Ascending aorta (tissue), 2 donors: ENCODE data around the gene CCDC178. TPM values are rescaled to one million over a fixed set of nuclear protein-coding genes. Genes with fewer than 3 reads are reported as not detected.
"Not testable (repeated sequence)": the region's sequence is repeated elsewhere in the genome, so short reads cannot be mapped to it uniquely, and the experiment has no call there.

Experiments
- DNase-seq, 2 donors: peaks; one replicate each; pipeline ENCODE4 v3.0.0-alpha.2; 2019; ENCODE audit warnings: low spot score in 2 of 2
- H3K27ac ChIP-seq, 2 donors: fragments of 200-600 bp; sonication (generic); one replicate each; pipeline ENCODE4 v1.5.1; 2016 to 2017; ENCODE audit warnings: mild to moderate bottlenecking in 1 of 2
- H3K27me3 ChIP-seq: fragments of 200-600 bp; sonication (generic); one replicate; pipeline ENCODE4 v1.5.1; 2017
- H3K36me3 ChIP-seq, 2 donors: fragments of 200-600 bp; sonication (generic); one replicate each; pipeline ENCODE4 v1.5.1; 2016
- H3K4me1 ChIP-seq, 2 donors: fragments of 200-600 bp; sonication (generic); one replicate each; pipeline ENCODE4 v1.5.1; 2016 to 2017; ENCODE audit warnings: mild to moderate bottlenecking in 1 of 2
- H3K4me3 ChIP-seq, 2 donors: fragments of 200-600 bp; sonication (generic); one replicate each; pipeline ENCODE4 v1.5.1; 2016 to 2017; ENCODE audit warnings: mild to moderate bottlenecking in 1 of 2
- H3K9me3 ChIP-seq, 2 donors: fragments of 200-600 bp; sonication (generic); one replicate each; pipeline ENCODE4 v1.5.1; 2016
- intact Hi-C: fragments of 100-400 bp; cut with DNase I; formaldehyde crosslinking; loops from one replicate; pipeline ENCODE4 v1.15.1; 2023
- total RNA-seq: library from RNA; depleted of rRNA; stranded (reverse); fragments of >200 nt; gene quantifications from one replicate; pipeline ENCODE4 v1.1.0, GENCODE V29; 2016
- TF ChIP-seq, protein P1 (sequence below), 3 experiments: fragments of 200-600 bp in 2 of 3; fragments of 450-650 bp in 1 of 3; sonication (generic) in 2 of 3; IDR thresholded peaks; one replicate each; pipeline ENCODE4 v1.5.1; 2016 to 2019; ENCODE audit warnings: antibody characterized with exemption in 3 of 3, mild to moderate bottlenecking in 1 of 3, moderate library complexity in 1 of 3

CCDC178 gene
- total RNA-seq, 1 donor from 2014 or later: not detected

DNA sequence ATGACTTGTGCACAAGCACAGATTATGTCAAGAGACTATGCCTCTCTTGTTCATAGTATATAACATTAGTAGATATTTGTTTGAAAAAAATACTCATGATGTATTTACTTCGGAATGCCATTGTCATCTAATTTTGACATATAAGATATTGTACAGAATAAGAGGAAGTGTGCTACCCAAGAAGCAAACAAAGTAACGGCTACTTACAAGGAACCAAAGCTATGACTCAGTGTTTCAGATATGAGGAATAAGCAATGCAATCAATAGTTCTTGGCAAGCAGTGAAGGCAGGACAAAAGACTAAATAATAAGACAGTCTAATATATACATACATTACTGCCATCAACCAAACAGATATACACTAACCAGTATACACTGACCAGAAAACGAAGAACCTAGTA, 256.3 kb downstream of the CCDC178 start:
- intact Hi-C loops: no loop called here
- Histone ChIP-seq H3K4me1 (no peaks in the 10 kb centered on the region), H3K27ac (no peak overlapping the region), H3K27me3 (no peaks in the 10 kb centered on the region), H3K9me3 (no peaks in the 10 kb centered on the region), H3K36me3 (no peaks in the 10 kb centered on the region), H3K4me3 (no peak overlapping the region)
- TF ChIP-seq, protein P1, sequence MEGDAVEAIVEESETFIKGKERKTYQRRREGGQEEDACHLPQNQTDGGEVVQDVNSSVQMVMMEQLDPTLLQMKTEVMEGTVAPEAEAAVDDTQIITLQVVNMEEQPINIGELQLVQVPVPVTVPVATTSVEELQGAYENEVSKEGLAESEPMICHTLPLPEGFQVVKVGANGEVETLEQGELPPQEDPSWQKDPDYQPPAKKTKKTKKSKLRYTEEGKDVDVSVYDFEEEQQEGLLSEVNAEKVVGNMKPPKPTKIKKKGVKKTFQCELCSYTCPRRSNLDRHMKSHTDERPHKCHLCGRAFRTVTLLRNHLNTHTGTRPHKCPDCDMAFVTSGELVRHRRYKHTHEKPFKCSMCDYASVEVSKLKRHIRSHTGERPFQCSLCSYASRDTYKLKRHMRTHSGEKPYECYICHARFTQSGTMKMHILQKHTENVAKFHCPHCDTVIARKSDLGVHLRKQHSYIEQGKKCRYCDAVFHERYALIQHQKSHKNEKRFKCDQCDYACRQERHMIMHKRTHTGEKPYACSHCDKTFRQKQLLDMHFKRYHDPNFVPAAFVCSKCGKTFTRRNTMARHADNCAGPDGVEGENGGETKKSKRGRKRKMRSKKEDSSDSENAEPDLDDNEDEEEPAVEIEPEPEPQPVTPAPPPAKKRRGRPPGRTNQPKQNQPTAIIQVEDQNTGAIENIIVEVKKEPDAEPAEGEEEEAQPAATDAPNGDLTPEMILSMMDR (IDR thresholded peaks at IDR 0.05): no peak
- DNase-seq: no peak

DNA sequence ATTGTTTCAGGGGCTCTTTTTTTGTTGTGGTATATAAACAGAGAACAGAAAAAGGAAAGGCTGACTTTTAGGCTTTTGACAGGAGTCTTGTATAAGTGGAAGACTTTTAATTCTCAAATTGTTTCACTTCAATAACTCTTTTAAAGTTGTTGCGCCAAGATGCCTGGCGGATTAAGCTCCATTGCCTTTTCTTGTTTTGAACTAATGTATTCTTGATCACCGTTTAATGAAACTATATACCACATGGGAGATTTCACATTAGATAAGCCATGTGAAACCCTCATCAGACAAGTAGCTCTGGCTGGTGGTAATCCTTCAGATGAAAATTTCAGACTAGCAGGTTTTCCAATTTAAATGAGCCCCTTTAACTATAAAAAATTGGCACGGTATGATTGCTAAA, 257.4 kb downstream of the CCDC178 start:
- Histone ChIP-seq H3K36me3 (no peaks in the 10 kb centered on the region), H3K4me1 (no peaks in the 10 kb centered on the region), H3K9me3 (no peaks in the 10 kb centered on the region), H3K27me3 (no peaks in the 10 kb centered on the region), H3K27ac (no peak overlapping the region), H3K4me3 (no peak overlapping the region)
- intact Hi-C loops: no loop called here
- TF ChIP-seq, protein P1 (IDR thresholded peaks at IDR 0.05): no peak
- DNase-seq: no peak

DNA sequence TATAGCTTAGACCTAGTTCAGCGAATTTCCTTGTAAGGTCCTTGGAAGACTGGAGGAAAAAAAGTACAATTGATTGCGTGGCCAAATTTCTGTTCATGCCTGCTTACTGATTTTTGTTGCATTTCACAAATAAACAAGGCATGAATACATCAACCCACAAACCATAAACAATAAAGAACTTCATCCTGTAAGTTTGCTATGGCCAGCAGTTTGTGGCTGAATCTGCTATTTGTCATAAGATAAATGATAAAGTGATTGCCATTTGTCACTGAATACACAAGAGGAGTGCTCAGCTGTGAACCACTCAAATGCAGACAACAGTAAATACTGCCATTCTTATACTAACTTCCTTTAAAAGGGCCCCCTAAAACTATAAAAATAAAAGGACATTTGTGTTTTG, 259.5 kb downstream of the CCDC178 start:
- intact Hi-C loops: no loop called here
- H3K27me3 ChIP-seq: no peaks in the 10 kb centered on the region
- no peaks in the 10 kb centered on the region for H3K9me3 ChIP-seq
- H3K27ac ChIP-seq: no peak overlapping the region
- H3K36me3 ChIP-seq: no peaks in the 10 kb centered on the region
- TF ChIP-seq, protein P1 (IDR thresholded peaks at IDR 0.05): no peak
- no peaks in the 10 kb centered on the region for H3K4me1 ChIP-seq
- no peak for DNase-seq
- no peak overlapping the region for H3K4me3 ChIP-seq

DNA sequence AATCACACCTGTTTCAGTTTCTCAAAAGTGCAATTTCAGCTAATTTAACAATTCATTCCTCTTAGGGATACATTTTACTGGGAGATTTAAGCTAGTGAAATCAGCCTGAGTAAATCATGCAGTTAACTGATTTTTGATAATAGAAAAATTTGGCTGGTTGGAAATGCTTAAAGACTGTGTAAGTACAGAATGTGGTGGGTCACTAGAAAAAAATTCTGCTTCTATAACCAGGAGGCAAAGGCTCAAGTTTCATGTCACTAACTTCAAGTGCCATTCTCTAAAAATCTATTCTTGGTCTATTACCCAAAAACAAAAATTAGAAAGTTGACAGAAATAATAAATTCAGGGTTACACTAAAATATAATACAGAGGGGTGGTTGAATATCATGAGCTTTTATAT, 271.3 kb downstream of the CCDC178 start:
- H3K9me3 ChIP-seq: no peaks in the 10 kb centered on the region
- TF ChIP-seq, protein P1 (IDR thresholded peaks at IDR 0.05): no peak
- H3K4me1 ChIP-seq: no peaks in the 10 kb centered on the region
- intact Hi-C loops: no loop called here
- H3K36me3 ChIP-seq: no peaks in the 10 kb centered on the region
- H3K27ac ChIP-seq: no peak overlapping the region
- H3K4me3 ChIP-seq: no peak overlapping the region
- H3K27me3 ChIP-seq: no peaks in the 10 kb centered on the region
- no peak for DNase-seq

DNA sequence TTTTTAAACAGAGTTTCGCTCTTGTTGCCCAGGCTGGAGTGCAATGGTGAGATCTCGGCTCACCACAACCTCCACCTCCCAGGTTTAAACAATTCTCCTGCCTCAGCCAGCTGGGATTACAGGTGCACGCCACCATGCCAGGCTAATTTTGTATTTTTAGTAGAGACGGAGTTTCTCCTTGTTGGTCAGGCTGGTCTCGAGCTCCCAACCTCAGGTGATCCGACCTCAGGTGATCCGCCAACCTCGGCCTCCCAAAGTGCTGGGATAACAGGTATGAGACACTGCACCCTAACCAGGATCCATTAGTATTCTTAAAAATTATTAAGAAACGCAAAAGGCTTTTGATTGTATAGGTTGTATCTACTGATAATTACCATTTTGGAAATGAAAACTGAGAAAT, 276.4 kb downstream of the CCDC178 start:
- H3K4me3 ChIP-seq, intact Hi-C loops, DNase-seq, H3K27me3 ChIP-seq, H3K36me3 ChIP-seq, H3K27ac ChIP-seq, H3K4me1 ChIP-seq, H3K9me3 ChIP-seq: not testable (repeated sequence)

DNA sequence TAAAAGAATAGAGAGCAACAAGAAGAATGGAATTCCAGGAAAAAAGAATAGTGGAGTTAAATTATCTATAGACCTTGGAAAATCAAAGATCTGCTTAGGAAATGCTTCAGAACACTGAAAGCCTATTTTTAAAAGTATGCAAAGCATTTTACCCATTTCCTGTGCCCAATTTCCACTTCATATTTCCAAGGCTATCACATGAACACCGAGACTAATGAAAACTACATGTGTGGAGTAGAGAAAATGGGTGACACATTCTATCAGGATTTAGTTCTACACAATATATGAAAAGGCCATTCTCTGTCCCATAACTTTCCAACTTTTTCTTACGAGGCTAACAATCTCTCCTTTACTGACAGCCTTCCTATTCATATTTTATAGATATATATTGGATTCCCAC, 279.4 kb downstream of the CCDC178 start:
- TF ChIP-seq, protein P1 (IDR thresholded peaks at IDR 0.05): no peak
- Histone ChIP-seq H3K4me1 (no peaks in the 10 kb centered on the region), H3K4me3 (no peak overlapping the region), H3K9me3 (no peaks in the 10 kb centered on the region), H3K36me3 (no peaks in the 10 kb centered on the region), H3K27ac (no peak overlapping the region), H3K27me3 (no peaks in the 10 kb centered on the region)
- intact Hi-C loops: no loop called here
- no peak for DNase-seq
